Hepatocyte (in vitro differentiated cells): ENCODE results near the gene ATP1A3. TPM values are rescaled to one million over a fixed set of nuclear protein-coding genes. Genes with fewer than 3 reads are reported as not detected.

Experiments used
- DNase-seq: peaks from one replicate; pipeline ENCODE4 v3.0.0-alpha.2; 2016; ENCODE audit warnings: low spot score
- H2AFZ ChIP-seq: fragments of 200-600 bp; sonication (generic); 2 replicates; pipeline ENCODE4 v1.6.0; 2016; ENCODE audit warnings: antibody characterized with exemption, mild to moderate bottlenecking
- H3K27ac ChIP-seq: fragments of 200-600 bp; sonication (generic); 2 replicates; pipeline ENCODE4 v1.5.1; 2016; ENCODE audit warnings: mild to moderate bottlenecking
- H3K27me3 ChIP-seq: fragments of 200-600 bp; sonication (generic); 2 replicates; pipeline ENCODE4 v1.6.1; 2016
- H3K36me3 ChIP-seq: fragments of 200-600 bp; sonication (generic); replicated peaks from 2 replicates; pipeline ENCODE4 v1.5.1; 2016; ENCODE audit warnings: low read depth; ENCODE audit not compliant: insufficient read depth
- H3K4me1 ChIP-seq: fragments of 200-600 bp; sonication (generic); 2 replicates; pipeline ENCODE4 v1.5.1; 2016; ENCODE audit warnings: mild to moderate bottlenecking, moderate library complexity; ENCODE audit not compliant: insufficient read depth
- H3K4me2 ChIP-seq: fragments of 200-600 bp; sonication (generic); 2 replicates; pipeline ENCODE4 v1.6.0; 2016
- H3K4me3 ChIP-seq: fragments of 200-600 bp; sonication (generic); 2 replicates; pipeline ENCODE4 v1.5.1; 2016; ENCODE audit warnings: mild to moderate bottlenecking
- H3K79me2 ChIP-seq: fragments of 200-600 bp; sonication (generic); 2 replicates; pipeline ENCODE4 v1.6.0; 2017; ENCODE audit warnings: mild to moderate bottlenecking
- H3K9me2 ChIP-seq: fragments of 200-600 bp; sonication (generic); replicated peaks from 2 replicates; pipeline ENCODE4 v1.6.0; 2017; ENCODE audit warnings: mild to moderate bottlenecking; ENCODE audit not compliant: insufficient read depth
- H3K9me3 ChIP-seq: fragments of 200-600 bp; sonication (generic); 2 replicates; pipeline ENCODE4 v1.5.1; 2016; ENCODE audit warnings: low read depth, mild to moderate bottlenecking
- H4K20me1 ChIP-seq: fragments of 200-600 bp; sonication (generic); 2 replicates; pipeline ENCODE4 v1.6.0; 2016; ENCODE audit warnings: mild to moderate bottlenecking; ENCODE audit not compliant: insufficient read depth, poor library complexity, severe bottlenecking
- EZH2 ChIP-seq: fragments of 200-600 bp; sonication (generic); IDR thresholded peaks from 2 replicates; pipeline ENCODE4 v1.6.1; 2016; ENCODE audit warnings: antibody characterized with exemption, mild to moderate bottlenecking, borderline replicate concordance
- EZH2phosphoT487 ChIP-seq: fragments of 200-600 bp; sonication (generic); IDR thresholded peaks from one replicate; pipeline ENCODE4 v1.6.1; 2018; ENCODE audit warnings: antibody characterized with exemption, mild to moderate bottlenecking, low read depth, moderate library complexity; ENCODE audit not compliant: unreplicated experiment, severe bottlenecking
- WGBS: methylation state at CpG from one replicate; pipeline ENCODE4 v1.1.6; 2016; ENCODE audit warnings: low lambda C conversion rate; ENCODE audit errors: missing lambda C conversion rate; 5-methylcytosine and 5-hydroxymethylcytosine counted together
- polyA plus RNA-seq: library from polyadenylated mRNA; unstranded; fragments of >200 nt; fragmentation: Nextera tagmentation; extraction: Ambion mirVana; gene quantifications from 2 replicates; pipeline ENCODE4 v1.2.1, GENCODE V29; 2016
- total RNA-seq: library from RNA; depleted of rRNA; stranded (reverse); fragments of >200 nt; gene quantifications from 2 replicates; pipeline ENCODE4 v1.2.3, GENCODE V29; 2014
- TF ChIP-seq, protein P1 (sequence below): fragments of 200-600 bp; sonication (generic); IDR thresholded peaks from 2 replicates; pipeline ENCODE4 v1.5.1; 2016; ENCODE audit warnings: antibody characterized with exemption, mild to moderate bottlenecking; ENCODE audit not compliant: poor library complexity

The ATP1A3 gene
- total and polyA plus RNA-seq, 2 experiments from 2014 or later = 0.03 to 0.82 TPM

DNA sequence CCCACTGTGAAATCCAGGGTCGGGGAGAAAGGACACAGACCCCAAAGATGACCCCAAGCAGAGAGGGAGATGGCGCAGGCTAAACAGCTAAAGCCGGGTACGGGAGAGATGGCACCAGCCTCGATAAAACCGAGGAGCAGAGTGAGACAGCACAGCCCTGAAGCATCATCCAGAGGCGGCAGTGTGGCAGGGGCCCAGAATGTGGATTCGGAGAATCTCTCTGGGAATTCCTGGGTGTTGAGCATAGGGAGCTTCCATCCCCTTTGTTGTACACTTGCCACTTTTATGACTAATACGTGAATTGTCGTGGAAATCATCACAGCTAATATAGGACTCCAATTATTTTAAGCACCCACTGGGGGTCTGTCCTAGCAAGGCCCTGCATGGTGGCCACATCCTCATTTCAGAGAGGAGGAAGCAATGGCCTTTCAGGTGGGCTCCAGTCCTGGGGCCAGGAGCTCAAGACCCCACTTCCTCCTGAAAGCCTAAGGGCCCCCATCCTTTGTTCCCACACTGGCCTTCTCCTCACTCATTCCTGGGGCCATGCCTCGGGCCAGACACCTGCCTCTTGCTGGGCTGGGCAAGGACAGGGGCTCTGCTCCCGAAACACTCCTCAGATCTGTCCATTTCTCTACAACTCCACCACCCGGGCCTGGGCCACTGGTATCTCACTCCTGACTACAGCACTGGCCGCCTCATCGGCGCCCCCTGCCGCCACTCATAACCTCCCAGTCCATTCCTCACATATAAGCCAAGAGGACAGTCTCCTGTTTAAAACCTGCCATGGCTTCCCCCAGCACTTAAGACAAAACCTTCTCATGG lies 29.3 kb upstream of the ATP1A3 start:
- Histone ChIP-seq H3K4me2 (no peak overlapping the region), H2AFZ (no peak overlapping the region), H3K4me1 (no peaks in the 10 kb centered on the region), H4K20me1 (no peaks in the 10 kb centered on the region), H3K27me3 (no peaks in the 10 kb centered on the region), H3K36me3 (no peaks in the 10 kb centered on the region), H3K9me3 (no peaks in the 10 kb centered on the region), H3K79me2 (no peaks in the 10 kb centered on the region), H3K9me2 (no peaks in the 10 kb centered on the region), H3K4me3 (no peak overlapping the region), H3K27ac (no peak overlapping the region)
- 68% methylated on average over 16 of the region's 17 CpGs for WGBS
- TF ChIP-seq EZH2phosphoT487 (no peak), EZH2 (no peak)
- TF ChIP-seq, protein P1, sequence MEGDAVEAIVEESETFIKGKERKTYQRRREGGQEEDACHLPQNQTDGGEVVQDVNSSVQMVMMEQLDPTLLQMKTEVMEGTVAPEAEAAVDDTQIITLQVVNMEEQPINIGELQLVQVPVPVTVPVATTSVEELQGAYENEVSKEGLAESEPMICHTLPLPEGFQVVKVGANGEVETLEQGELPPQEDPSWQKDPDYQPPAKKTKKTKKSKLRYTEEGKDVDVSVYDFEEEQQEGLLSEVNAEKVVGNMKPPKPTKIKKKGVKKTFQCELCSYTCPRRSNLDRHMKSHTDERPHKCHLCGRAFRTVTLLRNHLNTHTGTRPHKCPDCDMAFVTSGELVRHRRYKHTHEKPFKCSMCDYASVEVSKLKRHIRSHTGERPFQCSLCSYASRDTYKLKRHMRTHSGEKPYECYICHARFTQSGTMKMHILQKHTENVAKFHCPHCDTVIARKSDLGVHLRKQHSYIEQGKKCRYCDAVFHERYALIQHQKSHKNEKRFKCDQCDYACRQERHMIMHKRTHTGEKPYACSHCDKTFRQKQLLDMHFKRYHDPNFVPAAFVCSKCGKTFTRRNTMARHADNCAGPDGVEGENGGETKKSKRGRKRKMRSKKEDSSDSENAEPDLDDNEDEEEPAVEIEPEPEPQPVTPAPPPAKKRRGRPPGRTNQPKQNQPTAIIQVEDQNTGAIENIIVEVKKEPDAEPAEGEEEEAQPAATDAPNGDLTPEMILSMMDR = peak; percentile 12
- no peak for DNase-seq

DNA sequence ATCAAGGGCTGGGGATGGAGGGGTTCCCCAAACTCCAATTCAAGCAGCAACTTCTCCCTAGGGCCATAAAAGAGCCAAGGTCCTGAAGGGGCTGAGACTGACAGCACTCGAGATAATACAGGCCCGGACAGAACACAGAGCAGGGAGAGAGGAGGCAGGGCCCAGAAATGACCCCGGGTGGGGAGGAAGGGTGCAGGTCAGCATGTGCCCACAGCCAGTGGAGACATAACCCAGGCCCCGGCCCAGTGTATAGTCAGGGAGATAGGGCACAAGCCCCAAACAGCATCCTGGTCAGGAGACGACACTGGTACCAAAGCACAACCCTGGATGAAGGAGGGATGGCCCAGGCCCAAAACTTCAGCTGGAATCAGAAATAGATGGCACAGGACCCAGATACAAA lies 28.6 kb upstream of the ATP1A3 start:
- Histone ChIP-seq H4K20me1 (no peaks in the 10 kb centered on the region), H3K9me2 (no peaks in the 10 kb centered on the region), H3K27ac (no peak overlapping the region), H2AFZ (no peak overlapping the region), H3K9me3 (no peaks in the 10 kb centered on the region), H3K27me3 (no peaks in the 10 kb centered on the region), H3K4me1 (no peaks in the 10 kb centered on the region), H3K79me2 (no peaks in the 10 kb centered on the region), H3K36me3 (no peaks in the 10 kb centered on the region), H3K4me3 (no peak overlapping the region), H3K4me2 (no peak overlapping the region)
- 68% methylated on average over 5 of the region's 5 CpGs for WGBS
- no peak for DNase-seq
- TF ChIP-seq, protein P1 = no peak
- TF ChIP-seq EZH2phosphoT487 (no peak), EZH2 (no peak)

DNA sequence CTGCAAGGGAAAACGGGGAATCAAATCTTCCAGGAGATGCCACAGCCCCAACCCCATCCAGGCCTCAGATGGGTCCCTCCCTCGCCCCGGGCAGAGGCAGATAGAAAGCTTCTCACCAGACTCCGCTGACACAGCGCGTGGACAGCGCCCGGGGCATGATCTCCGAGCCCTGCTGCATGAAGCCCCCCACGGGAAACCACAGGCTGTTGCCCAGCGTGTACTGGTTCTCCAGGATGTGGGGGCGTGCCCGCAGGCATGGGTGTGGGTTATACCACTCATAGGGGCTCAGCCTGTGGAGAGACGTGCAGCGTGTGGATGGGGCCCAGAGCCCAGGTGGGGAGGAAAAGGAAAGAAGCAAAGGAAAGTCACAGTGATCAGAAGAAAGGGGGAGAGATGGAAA lies 27.2 kb upstream of the ATP1A3 start:
- no peaks in the 10 kb centered on the region for H3K36me3 ChIP-seq
- H3K79me2 ChIP-seq = no peaks in the 10 kb centered on the region
- TF ChIP-seq, protein P1 = no peak
- TF ChIP-seq EZH2phosphoT487 (no peak), EZH2 (no peak)
- H3K4me2 ChIP-seq = no peak overlapping the region
- H3K4me1 ChIP-seq = no peaks in the 10 kb centered on the region
- H3K27ac ChIP-seq = no peak overlapping the region
- no peaks in the 10 kb centered on the region for H3K9me2 ChIP-seq
- no peak overlapping the region for H2AFZ ChIP-seq
- DNase-seq = no peak
- no peaks in the 10 kb centered on the region for H3K27me3 ChIP-seq
- 88% methylated on average over 15 of the region's 15 CpGs for WGBS
- no peaks in the 10 kb centered on the region for H3K9me3 ChIP-seq
- H4K20me1 ChIP-seq = no peaks in the 10 kb centered on the region
- no peak overlapping the region for H3K4me3 ChIP-seq
